BJ (cell line): Measurements from ENCODE around the gene DLGAP1. TPM values are rescaled to one million over a fixed set of nuclear protein-coding genes. Genes with fewer than 3 reads are reported as not detected.

Source experiments
- CTCF ChIA-PET: fragments of 350-600 bp; formaldehyde crosslinking; extraction: SDS; loops from one replicate; lab custom pipeline; 2021; ENCODE audit warnings: antibody characterized with exemption, inconsistent platforms; lab: Yijun Ruan, JAX
- POLR2A ChIA-PET: fragments of 300-600 bp; sonication (Branson Sonifier 250); formaldehyde crosslinking; extraction: SDS; loops from one replicate; lab custom pipeline; 2021; ENCODE audit warnings: antibody characterized with exemption; lab: Charles Lee
- DNase-seq: peaks from one replicate; pipeline ENCODE4 v3.0.0-alpha.2; 2011; ENCODE audit warnings: low read depth
- H3K27me3 ChIP-seq: 2 replicates; pipeline ENCODE4 v1.6.0; 2011; ENCODE audit warnings: low read length; ENCODE audit not compliant: control insufficient read depth, insufficient read depth
- H3K36me3 ChIP-seq: 2 replicates; pipeline ENCODE4 v1.5.1; 2011; ENCODE audit warnings: low read length; ENCODE audit not compliant: control insufficient read depth, insufficient read depth
- H3K4me3 ChIP-seq: 2 replicates; pipeline ENCODE4 v1.5.1; 2011; ENCODE audit warnings: low read depth, mild to moderate bottlenecking, control low read depth, low read length
- CTCF ChIP-seq: IDR thresholded peaks from 2 replicates; pipeline ENCODE4 v1.5.1; 2011; ENCODE audit warnings: low read depth, mild to moderate bottlenecking, control low read depth, inconsistent platforms, low read length, moderate library complexity; ENCODE audit not compliant: insufficient read depth
- polyA plus RNA-seq: library from polyadenylated mRNA; depleted of rRNA; stranded (reverse); fragments of >200 nt; gene quantifications from 2 replicates; pipeline ENCODE4 v1.2.3, GENCODE V29; 2011

DLGAP1 gene
- polyA plus RNA-seq, 1 experiment: 0.02 TPM

DNA sequence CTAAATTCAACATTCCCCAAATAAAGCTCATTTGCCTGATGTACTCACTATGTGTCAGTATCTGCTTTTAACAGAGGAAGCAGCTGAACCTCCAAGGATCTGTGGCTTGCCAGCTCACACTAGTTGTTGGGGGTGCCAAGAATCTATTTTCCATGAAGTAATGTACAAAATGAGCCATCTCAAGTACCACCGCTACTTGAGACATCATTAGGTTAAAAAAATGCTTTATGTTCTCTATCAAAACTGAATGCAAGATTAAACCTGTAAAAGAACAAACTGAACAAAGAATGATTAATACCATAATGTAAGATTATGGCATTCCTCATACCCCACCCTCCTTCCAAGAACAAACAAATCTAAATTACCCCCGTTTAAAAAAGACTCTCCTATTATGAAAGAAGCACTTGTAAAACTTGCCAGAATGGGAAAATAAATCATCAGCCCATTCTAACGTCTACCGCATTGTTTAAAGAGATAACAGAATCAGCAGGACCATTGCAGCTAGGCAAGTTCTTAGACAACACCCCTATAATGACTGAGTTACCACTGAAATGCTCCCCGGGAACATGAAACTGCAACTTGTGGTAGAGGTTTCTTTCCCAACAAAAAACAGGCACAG is 471.6 kb downstream of the DLGAP1 start:
- Histone ChIP-seq H3K36me3 (no peaks in the 10 kb centered on the region), H3K27me3 (no peaks in the 10 kb centered on the region), H3K4me3 (no peak overlapping the region)
- DNase-seq: peak; percentile 45
- ChIA-PET POLR2A (no interaction called here), CTCF (interaction anchor here (0.6 to 2.1 kb wide), 3 partner anchors 12 to 273 kb away, joined by 3 to 11 read pairs (median 3); no protein-coding TSS in a partner anchor)
- no peak for TF ChIP-seq CTCF

DNA sequence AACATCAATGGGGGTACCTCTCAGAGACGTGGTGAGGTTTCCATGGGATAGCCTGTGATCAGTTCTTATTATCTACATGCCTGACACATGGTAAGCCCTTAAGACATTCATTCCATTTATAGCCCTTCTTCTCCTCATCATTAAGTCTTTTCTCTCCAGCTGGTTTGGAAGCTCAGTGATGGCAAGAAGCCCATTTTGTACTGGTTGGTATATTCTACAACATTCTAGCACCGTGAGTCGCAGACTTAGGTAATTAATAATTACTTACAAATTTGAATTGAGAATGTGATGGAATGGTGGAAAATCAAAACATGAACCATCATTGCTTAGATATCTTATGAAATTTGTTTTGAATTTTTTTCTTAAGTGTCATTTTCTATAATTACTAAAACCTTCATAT is 472.6 kb downstream of the DLGAP1 start:
- POLR2A ChIA-PET: no interaction called here
- Histone ChIP-seq H3K36me3 (no peaks in the 10 kb centered on the region), H3K27me3 (no peaks in the 10 kb centered on the region), H3K4me3 (no peak overlapping the region)
- CTCF ChIA-PET: interaction anchor here (0.6 to 2.1 kb wide), 2 partner anchors 13 to 272 kb away, joined by 3 to 11 read pairs; no protein-coding TSS in a partner anchor
- DNase-seq: no peak
- no peak for TF ChIP-seq CTCF

GRCh38 chr18:3979024-3979423 is 476.1 kb downstream of the DLGAP1 start:
- H3K36me3 ChIP-seq: no peaks in the 10 kb centered on the region
- H3K4me3 ChIP-seq: no peak overlapping the region
- CTCF ChIA-PET: no interaction called here
- no peak for TF ChIP-seq CTCF
- POLR2A ChIA-PET: no interaction called here
- DNase-seq: no peak
- no peaks in the 10 kb centered on the region for H3K27me3 ChIP-seq

DNA sequence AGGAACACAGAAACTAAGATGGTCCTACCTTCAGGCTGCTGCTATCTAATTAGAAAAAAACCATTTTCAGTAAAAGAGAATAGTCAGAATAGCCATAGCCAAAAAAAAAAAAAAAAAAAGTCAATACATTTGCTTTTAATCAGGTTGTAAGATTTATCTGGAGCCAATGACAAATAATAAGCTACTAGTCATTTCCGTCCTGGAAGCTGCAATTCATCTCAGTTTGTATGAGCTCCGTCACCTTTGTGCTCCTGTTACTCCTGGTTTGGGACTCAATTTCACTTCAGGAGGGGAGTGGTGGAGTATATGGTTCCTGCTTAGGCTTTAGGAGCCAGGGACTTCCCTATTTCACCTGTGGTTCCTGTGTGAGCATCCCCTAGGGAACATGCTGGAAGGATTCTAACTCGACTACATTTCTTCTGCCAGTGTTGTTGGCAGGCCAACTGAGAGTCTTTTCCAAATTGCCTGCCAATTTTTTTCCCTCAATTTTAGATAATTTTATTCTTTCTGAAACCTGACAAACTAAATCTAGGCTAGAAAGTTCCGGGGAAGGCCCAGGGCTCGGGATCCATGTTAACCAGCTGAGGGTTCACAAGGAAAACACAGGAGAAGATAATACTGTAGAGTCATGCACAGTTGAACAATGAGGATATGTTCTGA is 481.8 kb downstream of the DLGAP1 start:
- no peaks in the 10 kb centered on the region for H3K27me3 ChIP-seq
- no peak for TF ChIP-seq CTCF
- ChIA-PET POLR2A (no interaction called here), CTCF (interaction anchor here (1.2 kb wide), 1 partner anchor 98 kb away, joined by 5 read pairs; no protein-coding TSS in a partner anchor)
- DNase-seq: no peak
- H3K4me3 ChIP-seq: no peak overlapping the region
- no peaks in the 10 kb centered on the region for H3K36me3 ChIP-seq

- CTCF ChIA-PET: interaction anchor here (1.2 kb wide), 1 partner anchor 97 kb away, joined by 5 read pairs; no protein-coding TSS in a partner anchor
- DNase-seq: no peak
- TF ChIP-seq CTCF: no peak
- no peaks in the 10 kb centered on the region for H3K27me3 ChIP-seq
- H3K36me3 ChIP-seq: no peaks in the 10 kb centered on the region
- H3K4me3 ChIP-seq: no peak overlapping the region
- POLR2A ChIA-PET: no interaction called here
Measured at GRCh38 chr18:3972291-3972930, 482.7 kb downstream of the DLGAP1 start.
